Measurements from ENCODE around the gene TBCD. TPM values are rescaled to one million over a fixed set of nuclear protein-coding genes. Genes with fewer than 3 reads are reported as not detected.
A peak's percentile ranks its signal among the peaks of the same experiment; 100 is the strongest.

Gene TBCD
- total and polyA plus RNA-seq, 8 donors, result 28.7 to 161 (median 40.0) TPM

DNA sequence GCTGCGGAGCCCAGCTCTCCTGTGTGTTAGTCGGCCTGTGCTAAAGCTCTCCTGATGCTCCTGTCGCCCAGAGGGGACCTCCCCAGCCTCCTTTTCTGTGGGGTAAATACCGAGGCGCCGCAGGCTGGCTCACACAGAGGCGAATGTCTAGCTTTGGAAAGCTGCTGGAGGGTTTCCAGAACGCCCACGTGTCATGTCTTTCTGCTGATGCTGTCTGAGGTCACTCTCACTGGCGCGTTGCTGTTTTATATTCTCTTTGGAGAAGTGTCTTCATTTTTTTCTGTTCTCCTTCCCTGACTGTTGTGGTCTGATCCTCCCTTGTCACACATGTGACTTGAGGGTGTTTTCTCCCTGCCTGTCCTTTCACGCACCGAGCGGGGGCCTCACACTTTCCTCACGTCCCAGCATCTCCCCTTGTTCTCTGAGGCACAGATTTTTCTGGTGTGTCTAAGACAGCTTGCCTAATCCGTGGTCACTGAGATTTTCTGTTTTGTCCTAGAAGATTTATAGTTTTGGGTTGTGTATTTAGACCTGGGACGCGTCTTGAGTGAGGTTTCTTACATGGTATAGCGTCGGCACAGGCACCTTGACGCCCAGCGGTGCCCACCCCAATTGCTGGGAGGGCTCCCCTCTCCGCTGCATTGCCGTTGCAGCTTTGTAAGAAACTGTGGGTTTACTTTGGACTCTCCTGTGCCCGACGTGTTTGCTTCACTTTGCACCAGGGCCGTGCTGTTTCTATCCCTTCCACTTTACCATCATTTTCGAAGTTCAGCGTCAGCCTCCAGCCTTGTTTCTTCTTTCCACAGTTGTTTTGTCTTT, 180.0 kb downstream of the TBCD start:
- WGBS, 2 donors, result 87 to 91% methylated on average over 29 of the region's 29 CpGs
- Histone ChIP-seq H3K27ac (peak overlapping the region in 1 of 4 donors; percentile 12), H3K4me3 (no peak overlapping the region)

DNA sequence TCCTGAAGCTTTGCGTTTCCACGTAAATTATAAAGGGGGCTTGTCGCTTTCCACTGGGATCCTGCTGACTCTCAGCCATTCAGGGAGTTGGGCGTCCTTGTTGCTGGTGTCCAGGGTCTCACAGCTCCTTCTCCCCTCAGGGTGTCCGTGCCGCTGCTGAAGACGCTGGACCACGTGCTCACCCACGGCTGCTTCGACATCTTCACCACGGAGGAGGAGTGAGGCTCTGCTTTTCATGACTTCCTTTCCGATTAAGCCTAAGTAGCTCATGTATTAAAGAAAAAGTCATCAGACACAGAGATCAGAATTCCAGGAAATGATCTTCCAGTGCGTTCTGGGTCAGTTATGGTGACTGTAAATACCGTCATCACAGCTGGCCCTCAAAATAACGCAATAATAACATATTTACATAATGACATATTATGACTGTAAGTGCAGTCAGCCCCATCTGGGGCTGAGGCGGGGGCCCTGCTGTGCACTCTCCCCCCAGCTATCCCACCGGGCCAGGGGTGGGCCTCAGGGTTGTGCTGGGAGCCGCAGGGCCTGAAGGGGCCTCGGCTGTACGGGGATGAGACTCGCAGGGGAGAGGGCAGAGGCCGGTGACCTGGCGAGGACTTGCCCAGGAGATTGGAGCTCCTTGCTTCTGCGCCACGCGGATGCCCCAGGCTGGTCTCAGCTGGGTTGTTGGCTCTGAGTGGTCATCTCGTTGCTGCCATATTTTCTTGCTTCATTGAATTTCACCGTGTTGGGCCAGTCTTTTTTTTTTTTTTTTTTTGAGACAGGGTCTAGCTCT, 180.8 kb downstream of the TBCD start:
- ATAC-seq (no peak), FAIRE-seq (no peak), DNase-seq (peak in 3 of 6 donors; percentile 7 to 49 (median 44))
- TF ChIP-seq, protein P1, sequence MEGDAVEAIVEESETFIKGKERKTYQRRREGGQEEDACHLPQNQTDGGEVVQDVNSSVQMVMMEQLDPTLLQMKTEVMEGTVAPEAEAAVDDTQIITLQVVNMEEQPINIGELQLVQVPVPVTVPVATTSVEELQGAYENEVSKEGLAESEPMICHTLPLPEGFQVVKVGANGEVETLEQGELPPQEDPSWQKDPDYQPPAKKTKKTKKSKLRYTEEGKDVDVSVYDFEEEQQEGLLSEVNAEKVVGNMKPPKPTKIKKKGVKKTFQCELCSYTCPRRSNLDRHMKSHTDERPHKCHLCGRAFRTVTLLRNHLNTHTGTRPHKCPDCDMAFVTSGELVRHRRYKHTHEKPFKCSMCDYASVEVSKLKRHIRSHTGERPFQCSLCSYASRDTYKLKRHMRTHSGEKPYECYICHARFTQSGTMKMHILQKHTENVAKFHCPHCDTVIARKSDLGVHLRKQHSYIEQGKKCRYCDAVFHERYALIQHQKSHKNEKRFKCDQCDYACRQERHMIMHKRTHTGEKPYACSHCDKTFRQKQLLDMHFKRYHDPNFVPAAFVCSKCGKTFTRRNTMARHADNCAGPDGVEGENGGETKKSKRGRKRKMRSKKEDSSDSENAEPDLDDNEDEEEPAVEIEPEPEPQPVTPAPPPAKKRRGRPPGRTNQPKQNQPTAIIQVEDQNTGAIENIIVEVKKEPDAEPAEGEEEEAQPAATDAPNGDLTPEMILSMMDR (IDR thresholded peaks at IDR 0.05), result no peak
- Histone ChIP-seq H3K4me1 (no peaks in the 10 kb centered on the region), H3K36me3 (peaks cover 0 to 15% (median 5%) of the 10 kb centered on the region in 3 donors), H3K9me3 (no peaks in the 10 kb centered on the region), H3K27me3 (no peaks in the 10 kb centered on the region), H3K4me3 (no peak overlapping the region), H3K27ac (no peak overlapping the region)
- intact Hi-C loops (cut with DNase I), result no loop called here
- WGBS, 2 donors, result 89 to 90% methylated on average over 28 of the region's 28 CpGs

More for the DNA sequence above, 180.0 kb downstream of the TBCD start:
- H3K4me1 ChIP-seq, result no peaks in the 10 kb centered on the region
- intact Hi-C loops (cut with DNase I), result no loop called here
- DNase-seq (peak in 3 of 6 donors; percentile 13 to 20 (median 20)), FAIRE-seq (no peak), ATAC-seq (peak in 3 of 4 donors; percentile 25 to 71 (median 29))
- TF ChIP-seq, protein P1 (IDR thresholded peaks at IDR 0.05), result no peak
- no peaks in the 10 kb centered on the region for H3K9me3 ChIP-seq
- no peaks in the 10 kb centered on the region for H3K27me3 ChIP-seq
- H3K36me3 ChIP-seq, result peaks cover 0 to 16% (median 4%) of the 10 kb centered on the region in 3 donors

DNA sequence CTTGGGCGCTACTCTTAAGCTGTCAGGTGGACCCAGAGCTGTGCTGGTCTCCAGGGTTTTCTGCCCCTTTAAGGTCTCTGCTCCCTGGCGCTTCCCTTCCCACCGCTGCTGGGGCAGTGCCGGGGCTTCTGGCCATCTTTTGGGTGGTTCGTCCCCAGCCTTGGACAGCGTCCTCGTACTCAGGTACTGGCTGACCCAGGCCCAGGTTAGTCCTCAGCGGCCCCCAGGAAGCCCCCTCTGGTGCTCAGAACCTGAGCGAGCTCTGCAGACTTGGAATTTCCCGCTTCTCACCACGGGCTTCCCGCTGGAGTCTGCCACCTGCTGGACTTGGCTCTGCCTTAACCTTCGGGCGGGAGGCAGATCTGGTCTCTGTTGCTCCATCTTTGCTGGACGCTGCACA, 182.0 kb downstream of the TBCD start:
- FAIRE-seq (no peak), ATAC-seq (no peak), DNase-seq (peak in 2 of 6 donors; percentile 7 to 42)
- H3K4me3 ChIP-seq, result no peak overlapping the region
- intact Hi-C loops (cut with DNase I), result no loop called here
- H3K9me3 ChIP-seq, result no peaks in the 10 kb centered on the region
- H3K4me1 ChIP-seq, result no peaks in the 10 kb centered on the region
- H3K27ac ChIP-seq, result no peak overlapping the region
- 92% methylated on average over 14 to 15 of the region's 15 CpGs for WGBS, 2 donors
- TF ChIP-seq, protein P1 (IDR thresholded peaks at IDR 0.05), result no peak
- H3K27me3 ChIP-seq, result no peaks in the 10 kb centered on the region
- peaks cover 0 to 18% (median 10%) of the 10 kb centered on the region in 3 donors for H3K36me3 ChIP-seq

DNA sequence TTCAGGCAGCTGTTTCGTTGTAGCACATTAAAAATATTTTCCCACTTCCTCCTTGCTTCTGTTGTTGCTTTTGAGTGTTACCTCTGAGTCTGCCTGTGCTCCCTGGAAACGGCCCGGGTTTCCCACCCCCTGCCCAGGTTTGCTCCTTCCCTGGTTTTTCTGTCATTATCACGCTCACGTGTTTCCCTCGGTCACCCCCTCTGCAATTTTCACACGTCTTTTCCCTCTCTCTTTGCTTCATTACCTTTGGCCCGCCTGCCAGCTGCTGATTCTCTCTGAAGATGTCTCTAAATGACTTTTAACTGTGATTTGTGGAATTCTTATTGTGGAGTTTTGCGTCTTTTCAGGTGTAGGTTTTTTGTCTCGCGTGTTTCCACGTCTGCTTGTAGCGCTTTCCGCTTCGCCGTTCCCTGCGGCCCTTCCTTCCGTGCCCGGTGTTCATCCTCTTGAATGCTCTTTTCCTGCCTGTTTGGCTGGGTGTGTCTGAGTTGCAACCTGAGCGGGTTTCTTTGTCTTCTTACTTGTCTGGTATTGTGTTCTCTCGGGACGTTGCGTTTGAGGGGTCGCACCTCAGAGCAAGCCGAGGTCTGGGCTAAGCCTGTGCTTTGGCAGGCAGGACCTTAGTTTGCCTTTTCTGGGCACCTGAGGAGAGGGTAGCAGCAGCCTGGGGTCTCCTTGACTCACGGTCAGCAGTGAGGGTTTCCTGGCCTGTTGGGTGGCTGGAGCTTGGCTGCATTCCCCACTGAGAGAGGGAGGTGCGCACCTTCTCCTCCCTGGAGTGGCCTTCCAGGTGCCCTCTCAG, 184.3 kb downstream of the TBCD start:
- no peak overlapping the region for H3K4me3 ChIP-seq
- no peak for FAIRE-seq

More for the DNA sequence above, 184.3 kb downstream of the TBCD start:
- H3K4me1 ChIP-seq, result no peaks in the 10 kb centered on the region
- no peaks in the 10 kb centered on the region for H3K27me3 ChIP-seq
- ATAC-seq, result no peak
- peaks cover 0 to 15% (median 6%) of the 10 kb centered on the region in 3 donors for H3K36me3 ChIP-seq
- 92 to 94% methylated on average over 27 of the region's 27 CpGs for WGBS, 2 donors
- H3K9me3 ChIP-seq, result no peaks in the 10 kb centered on the region
- DNase-seq, result no peak
- intact Hi-C loops (cut with DNase I), result no loop called here
- TF ChIP-seq, protein P1 (IDR thresholded peaks at IDR 0.05), result no peak
- no peak overlapping the region for H3K27ac ChIP-seq
